DMS 273 treated with DMSO at 0.1 percent for 48 hours (cell line): Measurements from ENCODE around the gene ASNS.

Source experiments
- DNase-seq: peaks from one replicate; lab custom pipeline; 2025; lab: John Stamatoyannopoulos, UW

Gene ASNS

GRCh38 chr7:97842772-97843345, 29.3 kb downstream of the ASNS start:
- no peak for DNase-seq

GRCh38 chr7:97842006-97842405, 30.2 kb downstream of the ASNS start:
- no peak for DNase-seq

- peak; percentile 37 for DNase-seq
Observed at GRCh38 chr7:97835296-97836138, 36.7 kb downstream of the ASNS start.

GRCh38 chr7:97819161-97819560, 53.0 kb downstream of the ASNS start:
- peak; percentile 10 for DNase-seq

- DNase-seq, result no peak
Observed at GRCh38 chr7:97818066-97818663, 54.0 kb downstream of the ASNS start.
